ENCODE measurements around the gene SEMA5A. TPM values are rescaled to one million over a fixed set of nuclear protein-coding genes. Genes with fewer than 3 reads are reported as not detected.

SEMA5A gene
- total and polyA plus RNA-seq, 8 donors, result 18.2 to 29.5 (median 20.8) TPM

DNA sequence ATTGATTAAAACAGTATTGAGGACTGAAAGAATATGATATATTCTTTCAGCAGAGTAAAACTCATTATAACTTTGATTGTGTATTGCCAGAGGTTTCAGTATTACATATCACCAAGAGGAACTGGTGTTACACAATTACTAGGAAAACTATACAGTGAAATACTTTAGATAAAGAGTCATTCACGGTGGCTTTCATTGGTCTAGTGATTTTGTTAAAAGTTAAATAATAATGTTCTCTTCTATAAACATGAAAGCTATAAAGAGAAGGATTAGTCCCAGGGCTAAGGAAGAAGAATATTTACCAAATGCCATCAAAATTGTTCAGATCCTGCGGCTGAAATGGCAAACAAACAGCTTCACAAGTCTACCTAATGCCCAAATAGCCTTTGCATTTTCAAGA lies 306.2 kb downstream of the SEMA5A start:
- ATAC-seq (no peak), DNase-seq (no peak)
- intact Hi-C loops (cut with DNase I), result no loop called here
- Histone ChIP-seq H3K27me3 (no peaks in the 10 kb centered on the region), H3K4me1 (no peaks in the 10 kb centered on the region), H3K27ac (no peak overlapping the region), H3K4me3 (no peak overlapping the region), H3K9me3 (no peaks in the 10 kb centered on the region), H3K36me3 (no peaks in the 10 kb centered on the region)
- TF ChIP-seq, protein P1, sequence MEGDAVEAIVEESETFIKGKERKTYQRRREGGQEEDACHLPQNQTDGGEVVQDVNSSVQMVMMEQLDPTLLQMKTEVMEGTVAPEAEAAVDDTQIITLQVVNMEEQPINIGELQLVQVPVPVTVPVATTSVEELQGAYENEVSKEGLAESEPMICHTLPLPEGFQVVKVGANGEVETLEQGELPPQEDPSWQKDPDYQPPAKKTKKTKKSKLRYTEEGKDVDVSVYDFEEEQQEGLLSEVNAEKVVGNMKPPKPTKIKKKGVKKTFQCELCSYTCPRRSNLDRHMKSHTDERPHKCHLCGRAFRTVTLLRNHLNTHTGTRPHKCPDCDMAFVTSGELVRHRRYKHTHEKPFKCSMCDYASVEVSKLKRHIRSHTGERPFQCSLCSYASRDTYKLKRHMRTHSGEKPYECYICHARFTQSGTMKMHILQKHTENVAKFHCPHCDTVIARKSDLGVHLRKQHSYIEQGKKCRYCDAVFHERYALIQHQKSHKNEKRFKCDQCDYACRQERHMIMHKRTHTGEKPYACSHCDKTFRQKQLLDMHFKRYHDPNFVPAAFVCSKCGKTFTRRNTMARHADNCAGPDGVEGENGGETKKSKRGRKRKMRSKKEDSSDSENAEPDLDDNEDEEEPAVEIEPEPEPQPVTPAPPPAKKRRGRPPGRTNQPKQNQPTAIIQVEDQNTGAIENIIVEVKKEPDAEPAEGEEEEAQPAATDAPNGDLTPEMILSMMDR (IDR thresholded peaks at IDR 0.05), result no peak

DNA sequence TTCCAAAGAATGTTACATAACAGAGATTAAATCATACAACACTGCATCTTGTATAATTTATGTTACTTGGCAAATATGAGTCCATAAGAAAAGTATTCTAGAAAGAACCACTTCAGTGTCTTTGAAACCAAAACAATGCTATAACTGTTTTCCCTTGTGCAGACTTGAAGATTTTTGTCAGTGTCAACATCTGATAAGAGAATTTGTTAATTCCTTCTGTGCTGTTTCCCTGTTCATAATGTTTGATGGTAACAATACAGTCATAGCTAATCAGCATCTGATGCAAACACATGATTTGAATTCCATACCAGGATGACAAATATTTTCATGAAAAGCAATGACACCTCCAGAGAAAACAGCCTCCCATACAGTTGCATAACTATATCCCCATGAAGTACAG lies 306.8 kb downstream of the SEMA5A start:
- TF ChIP-seq, protein P1 (IDR thresholded peaks at IDR 0.05), result no peak
- ATAC-seq (no peak), DNase-seq (no peak)
- Histone ChIP-seq H3K36me3 (no peaks in the 10 kb centered on the region), H3K27ac (no peak overlapping the region), H3K27me3 (no peaks in the 10 kb centered on the region), H3K4me3 (no peak overlapping the region), H3K4me1 (no peaks in the 10 kb centered on the region), H3K9me3 (no peaks in the 10 kb centered on the region)
- intact Hi-C loops (cut with DNase I), result no loop called here

- H3K4me1 ChIP-seq, result no peaks in the 10 kb centered on the region
- peaks cover 0 to under 1% of the 10 kb centered on the region in 2 donors for H3K9me3 ChIP-seq
- no peak for ATAC-seq
- no peak for DNase-seq
- no peak overlapping the region for H3K4me3 ChIP-seq
- intact Hi-C loops (cut with DNase I), result no loop called here
- no peak overlapping the region for H3K27ac ChIP-seq
- H3K36me3 ChIP-seq, result no peaks in the 10 kb centered on the region
- TF ChIP-seq, protein P1 (IDR thresholded peaks at IDR 0.05), result no peak
- no peaks in the 10 kb centered on the region for H3K27me3 ChIP-seq
Measured at GRCh38 chr5:9233712-9234111, 312.2 kb downstream of the SEMA5A start.

GRCh38 chr5:9233035-9233434 lies 312.8 kb downstream of the SEMA5A start:
- Histone ChIP-seq H3K9me3 (peaks cover 0 to 2% of the 10 kb centered on the region in 2 donors), H3K4me1 (no peaks in the 10 kb centered on the region)
- intact Hi-C loops (cut with DNase I), result no loop called here

GRCh38 chr5:9231842-9232241 lies 314.0 kb downstream of the SEMA5A start:
- no peaks in the 10 kb centered on the region for H3K36me3 ChIP-seq
- intact Hi-C loops (cut with DNase I), result no loop called here
- no peaks in the 10 kb centered on the region for H3K4me1 ChIP-seq
- ATAC-seq (no peak), DNase-seq (no peak)
- no peak overlapping the region for H3K4me3 ChIP-seq
- H3K27me3 ChIP-seq, result no peaks in the 10 kb centered on the region
- no peak overlapping the region for H3K27ac ChIP-seq
- TF ChIP-seq, protein P1 (IDR thresholded peaks at IDR 0.05), result no peak
- peaks cover 0 to 2% of the 10 kb centered on the region in 2 donors for H3K9me3 ChIP-seq

More at GRCh38 chr5:9233035-9233434, 312.8 kb downstream of the SEMA5A start:
- no peaks in the 10 kb centered on the region for H3K36me3 ChIP-seq
- H3K4me3 ChIP-seq, result no peak overlapping the region
- H3K27me3 ChIP-seq, result no peaks in the 10 kb centered on the region
- TF ChIP-seq, protein P1 (IDR thresholded peaks at IDR 0.05), result no peak
- ATAC-seq (no peak), DNase-seq (no peak)
- H3K27ac ChIP-seq, result no peak overlapping the region
